Activated CD8-positive, alpha-beta memory T cell treated with anti-CD3 and anti-CD28 coated beads, Interleukin-2, amount 50 U/mL, for 24 hours (primary cell): ENCODE results near the gene CHCHD6.

Source experiments
- DNase-seq: peaks from one replicate; pipeline ENCODE4 v3.0.0-alpha.2; 2020; ENCODE audit errors: extremely low read depth

CHCHD6 gene

DNA sequence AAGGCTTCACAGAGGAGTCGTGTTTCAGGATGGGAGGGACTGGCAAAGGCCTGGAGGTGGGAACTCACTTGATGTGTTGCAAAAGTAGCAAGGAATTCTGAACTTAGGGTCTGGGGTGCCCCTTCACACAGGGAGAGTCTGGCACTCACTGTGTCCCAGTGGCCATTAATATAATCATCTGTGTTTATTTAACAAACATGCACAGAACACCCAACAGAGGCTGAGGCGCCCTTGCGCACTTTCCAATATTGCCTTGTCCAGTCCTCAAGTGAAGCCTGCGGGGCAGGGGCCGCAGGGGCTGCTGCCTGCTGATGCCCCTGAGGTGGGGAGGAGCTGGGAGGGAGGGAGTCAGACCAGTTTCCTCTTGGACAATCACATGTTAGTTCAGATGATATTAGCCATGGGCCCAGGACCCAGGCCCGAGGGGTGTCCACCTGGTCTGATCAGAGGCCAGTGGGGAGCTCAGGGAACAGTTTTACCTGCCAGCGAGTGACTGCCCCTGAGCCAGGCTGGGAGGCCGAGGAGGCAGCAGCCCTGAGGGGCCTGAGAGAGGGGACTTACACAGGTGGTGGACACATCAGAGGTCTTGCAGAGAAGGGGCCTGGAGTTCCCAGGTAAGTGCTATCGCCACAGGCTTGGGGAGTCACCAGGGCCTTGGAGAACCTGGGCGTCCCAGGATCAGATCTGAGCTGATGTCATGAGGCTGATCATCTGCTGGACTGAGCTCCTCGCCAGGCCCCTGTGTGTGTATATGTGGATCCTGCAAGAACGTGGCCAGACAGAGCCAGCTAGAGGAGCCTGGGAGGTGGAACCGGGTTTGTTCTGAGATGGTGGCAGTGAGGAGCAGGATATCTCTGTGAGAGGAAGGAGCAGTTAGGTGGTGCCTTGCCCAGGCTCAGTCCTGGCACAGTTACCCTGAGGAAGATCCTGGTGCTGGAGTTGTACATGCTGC is 35.3 kb upstream of the CHCHD6 start:
- no peak for DNase-seq

DNA sequence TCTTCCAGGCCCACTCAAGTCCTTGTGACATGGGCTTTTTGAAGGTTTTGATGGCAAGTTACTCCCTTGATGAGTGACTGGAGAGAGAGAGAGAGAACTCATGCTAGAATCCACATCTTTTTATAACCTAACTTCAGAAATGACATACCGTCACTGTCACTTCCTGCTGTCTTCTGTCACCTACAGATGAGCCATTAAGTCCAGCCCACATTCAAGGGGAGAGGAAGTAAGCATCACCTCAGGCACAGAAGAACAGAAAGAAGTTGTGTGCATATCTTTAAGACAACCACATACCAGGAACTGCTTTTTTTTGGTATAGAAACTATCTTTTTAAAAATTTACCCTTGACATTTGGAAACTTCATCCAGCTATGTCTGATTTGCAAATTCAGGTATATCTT is 32.5 kb upstream of the CHCHD6 start:
- DNase-seq, result no peak

DNA sequence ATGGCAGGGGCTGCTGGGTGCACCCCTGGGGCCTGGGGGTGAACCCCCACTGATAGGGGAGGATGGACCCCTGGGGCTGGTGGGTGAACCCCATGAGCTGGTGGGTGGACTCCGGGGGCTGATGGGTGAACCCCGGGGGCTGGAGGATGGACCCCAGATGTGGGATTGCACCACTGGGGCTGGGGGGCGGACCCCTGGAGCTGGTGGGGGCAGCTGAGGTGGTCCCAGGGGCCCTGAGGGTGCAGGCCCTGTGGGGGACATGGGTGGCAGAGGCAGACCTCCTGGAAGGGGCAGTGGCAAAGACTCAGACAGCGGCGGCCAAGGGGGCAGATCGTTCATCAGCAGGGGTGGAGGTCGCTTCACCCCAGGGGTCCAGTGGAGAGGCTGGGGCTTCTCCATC is 31.7 kb upstream of the CHCHD6 start:
- DNase-seq, result no peak

DNA sequence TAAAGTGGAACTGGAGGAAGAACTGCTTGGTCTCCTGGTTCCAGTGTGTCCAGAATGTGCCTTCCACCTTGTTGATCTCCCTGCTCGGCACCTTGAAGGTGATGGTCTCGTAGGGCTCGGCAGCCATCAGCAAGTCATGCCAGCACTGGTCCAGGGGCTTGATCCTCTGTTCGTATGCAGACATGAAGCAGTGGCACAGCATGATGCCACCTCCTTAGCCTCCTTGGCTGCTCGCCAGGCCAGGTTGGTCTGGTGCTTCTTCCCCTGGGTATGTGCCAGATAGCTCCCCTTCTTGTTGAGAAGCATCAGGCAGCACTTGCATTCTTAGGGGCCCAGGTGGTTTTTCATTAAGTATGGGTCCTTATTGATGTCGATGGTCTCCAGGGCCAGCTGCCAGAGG is 31.3 kb upstream of the CHCHD6 start:
- no peak for DNase-seq

DNA sequence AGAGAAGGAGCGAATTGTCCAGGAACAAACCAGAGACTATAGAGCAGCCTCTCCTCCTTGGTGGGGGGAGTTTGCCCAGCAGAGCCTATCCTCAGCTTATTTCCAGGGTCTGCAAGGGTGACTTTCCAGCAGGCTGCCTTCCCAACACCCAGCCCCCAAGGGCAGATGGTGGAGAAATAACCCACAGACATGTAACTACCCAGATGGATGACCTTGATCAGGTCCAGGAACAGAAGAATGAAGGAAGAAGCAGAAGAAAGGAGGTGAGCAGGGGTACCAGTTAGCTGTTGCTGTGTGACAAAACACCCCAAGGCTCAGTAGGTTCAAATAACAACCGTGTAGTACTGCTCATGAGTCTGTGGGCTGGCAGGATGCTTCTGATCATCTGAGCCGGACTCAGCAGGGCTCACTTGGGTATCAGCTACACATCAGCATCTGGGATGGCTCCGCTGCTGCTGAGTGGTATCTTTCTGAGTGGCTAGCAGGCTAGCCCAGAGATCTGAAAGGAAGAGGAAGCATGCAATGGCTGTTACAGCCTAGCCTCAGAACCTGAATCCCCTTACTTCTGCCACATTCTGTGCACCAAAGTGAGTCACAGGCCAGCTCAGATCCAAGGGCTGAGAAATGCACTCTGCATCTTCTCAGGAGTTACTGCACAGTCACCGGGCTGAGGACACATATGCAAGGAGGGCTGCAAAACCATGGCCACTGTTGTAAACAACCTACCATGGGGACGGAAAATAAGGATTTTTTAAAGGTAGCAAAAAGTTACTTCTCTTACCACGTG is 26.9 kb upstream of the CHCHD6 start:
- DNase-seq, result no peak

DNA sequence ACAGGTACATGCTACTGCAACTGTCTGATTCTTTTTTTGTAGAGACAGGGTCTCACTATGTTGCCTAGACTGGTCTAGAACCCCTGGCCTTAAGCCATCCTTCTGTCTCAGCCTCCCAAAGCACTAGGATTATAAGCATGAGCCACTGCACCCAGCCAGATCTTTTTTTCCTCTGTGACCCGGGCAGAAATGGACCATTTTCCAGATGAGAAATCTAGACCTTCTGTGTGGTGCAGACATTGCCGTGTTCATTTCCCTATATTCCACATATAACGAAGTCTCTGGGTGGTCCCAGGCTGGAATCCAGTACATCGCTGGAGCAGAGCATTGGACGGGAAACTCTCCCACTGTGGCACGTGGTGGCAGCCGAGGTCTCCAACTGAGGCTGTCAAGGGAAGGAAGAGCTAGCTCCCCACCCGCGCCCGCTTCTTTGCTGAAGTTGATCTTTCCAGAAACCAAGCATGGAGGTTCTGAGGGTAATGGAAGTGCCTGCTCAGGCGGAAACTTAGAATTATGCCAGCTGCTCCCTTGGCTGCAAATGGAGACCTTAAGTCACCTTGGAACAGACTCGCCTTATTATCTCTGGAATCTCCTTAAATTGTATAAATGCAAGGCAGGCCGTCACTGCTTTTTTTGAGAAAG is 26.1 kb upstream of the CHCHD6 start:
- no peak for DNase-seq

DNA sequence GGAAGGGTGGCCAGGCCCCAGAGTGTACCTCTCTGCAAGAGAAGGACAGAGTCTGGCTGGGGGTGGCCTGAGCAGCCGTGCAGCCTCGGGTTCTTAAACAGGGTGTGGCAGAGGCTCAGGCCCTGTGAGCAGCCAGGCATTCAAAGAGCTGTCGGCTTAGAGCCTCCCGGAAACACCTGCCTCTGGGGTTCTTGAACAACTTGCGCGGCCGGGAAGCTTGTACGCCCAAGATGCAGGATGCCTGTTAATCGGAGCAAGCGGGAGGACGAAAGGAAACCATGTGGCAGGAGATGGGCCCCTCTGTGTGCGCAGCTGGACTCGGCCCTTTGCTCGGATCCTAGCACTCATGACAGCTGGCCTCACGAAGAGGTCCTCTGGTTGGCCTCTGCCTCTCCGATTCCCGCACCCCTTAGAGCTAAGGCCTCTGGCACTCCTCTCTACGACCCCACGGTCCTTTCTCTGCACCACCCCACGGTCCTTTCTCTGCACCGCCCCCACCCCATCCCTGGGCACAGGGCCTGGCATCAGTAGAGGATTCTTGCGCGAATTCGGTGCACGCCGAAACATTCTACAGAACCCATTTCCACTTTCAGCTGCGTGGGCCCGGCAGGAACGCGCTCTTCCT is 25.2 kb upstream of the CHCHD6 start:
- no peak for DNase-seq

DNA sequence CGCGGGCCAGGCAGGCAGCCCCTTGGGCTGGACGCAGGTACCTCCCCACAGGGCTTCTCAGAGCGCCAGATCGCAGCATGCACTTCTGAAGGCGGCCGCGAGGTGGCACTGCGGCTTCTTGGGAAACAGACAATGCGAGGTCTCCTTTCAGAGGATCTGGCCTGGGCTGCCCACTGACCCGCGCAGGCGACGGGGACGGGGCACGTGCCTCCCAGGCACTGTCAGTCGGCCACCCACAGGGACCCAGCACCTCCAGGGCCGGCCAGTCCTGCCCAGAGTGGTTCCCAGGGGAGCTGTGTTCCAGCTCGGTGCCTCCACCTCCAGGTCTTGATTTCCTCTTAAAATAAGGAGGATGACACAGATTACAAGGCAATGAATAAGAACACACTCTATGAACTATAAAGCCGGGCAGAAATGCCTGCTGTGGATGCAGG is 24.7 kb upstream of the CHCHD6 start:
- DNase-seq, result peak; percentile 38

DNA sequence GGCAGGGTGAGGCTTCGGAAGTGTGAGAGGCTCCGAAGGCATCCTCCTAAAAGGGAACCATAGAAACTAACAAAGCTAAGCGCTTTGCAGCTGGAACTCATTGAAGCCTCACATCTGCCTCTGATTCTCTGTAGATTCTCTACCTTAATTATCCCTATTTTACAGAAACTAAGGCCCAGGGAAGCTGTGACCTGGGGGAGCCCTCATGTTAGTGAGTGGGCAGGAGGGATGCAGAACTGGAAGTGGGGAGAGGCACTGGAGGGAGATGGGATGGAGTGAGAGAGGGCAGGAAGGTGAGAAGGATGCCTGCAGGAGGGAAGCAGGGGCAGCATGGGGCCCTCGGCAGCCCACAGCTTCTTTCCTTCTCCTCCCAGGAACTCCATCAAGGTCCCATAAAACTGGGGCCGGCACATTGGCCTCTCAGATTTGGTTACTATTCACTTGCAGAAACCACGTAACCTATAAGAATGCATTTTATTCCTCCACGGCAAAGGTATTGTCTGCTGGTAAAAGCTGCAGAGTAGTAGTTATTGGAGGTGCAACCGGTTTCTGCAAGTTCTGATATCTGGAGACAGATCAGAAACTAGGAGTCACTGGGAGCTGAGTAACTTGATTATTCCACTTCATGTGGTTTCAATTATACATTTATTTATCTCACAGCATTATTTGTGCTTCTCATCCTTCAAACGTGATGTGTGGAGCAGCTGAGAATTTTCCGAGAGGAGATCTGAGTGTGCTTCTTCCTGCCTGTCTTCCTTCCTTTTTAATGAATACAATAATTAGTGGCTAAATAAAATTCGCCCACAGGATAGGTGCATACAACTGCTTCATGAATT is 24.0 kb upstream of the CHCHD6 start:
- no peak for DNase-seq

DNA sequence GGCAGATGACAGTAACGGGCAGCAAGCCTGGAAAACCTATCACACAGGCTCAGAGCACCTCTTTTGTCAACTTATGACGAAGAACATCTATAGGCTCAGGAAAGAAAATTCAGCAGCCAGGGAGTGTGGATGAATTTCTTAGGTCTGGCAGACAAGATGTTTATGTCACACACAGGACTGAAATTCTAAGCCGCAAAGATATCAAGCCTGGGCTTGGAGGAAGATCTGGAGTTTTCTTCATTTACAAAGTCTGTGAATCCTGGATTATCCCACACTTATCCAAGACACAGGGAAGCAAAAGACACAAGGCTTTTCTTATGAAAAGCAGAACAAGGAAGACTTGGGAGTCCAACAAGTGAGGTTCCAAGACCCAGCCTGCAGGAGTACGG is 23.4 kb upstream of the CHCHD6 start:
- no peak for DNase-seq

DNA sequence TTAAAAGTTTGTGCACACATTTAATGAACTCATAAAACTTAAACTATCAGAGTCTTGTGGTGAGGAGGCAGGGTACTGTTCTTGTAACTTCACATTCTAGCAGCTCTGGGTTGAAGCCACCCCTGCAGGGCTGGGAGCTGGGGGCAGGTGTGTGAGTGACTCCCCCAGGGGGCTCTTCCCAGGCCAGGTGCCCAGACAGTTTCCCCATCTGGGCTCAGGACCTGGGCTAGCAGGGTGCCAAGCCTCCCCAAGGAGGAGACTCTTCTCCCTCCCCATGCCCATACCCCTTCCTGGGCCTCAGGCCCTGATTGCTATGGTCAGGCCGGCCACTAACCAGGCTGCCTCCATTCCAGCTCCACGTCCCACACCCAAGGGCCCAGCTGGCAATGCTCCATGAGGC is 22.0 kb upstream of the CHCHD6 start:
- DNase-seq, result no peak

DNA sequence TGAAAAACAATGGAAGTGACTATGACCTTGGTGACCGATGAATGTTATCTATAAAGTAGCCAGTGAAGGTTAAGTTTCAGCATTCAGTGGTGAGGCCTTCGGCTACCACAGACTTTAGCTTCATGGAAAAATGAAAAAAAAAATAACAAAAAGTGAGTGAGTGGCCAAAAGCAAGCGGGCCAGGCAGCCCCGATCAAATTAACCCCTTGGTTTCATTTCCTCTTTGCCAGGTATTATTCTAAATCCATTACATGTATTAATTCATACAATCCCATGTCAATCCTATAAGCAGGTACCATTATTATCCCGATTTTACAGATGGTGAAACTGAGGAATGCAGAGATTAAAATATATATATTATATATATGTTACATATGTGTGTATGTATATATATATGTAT is 21.0 kb upstream of the CHCHD6 start:
- no peak for DNase-seq

DNA sequence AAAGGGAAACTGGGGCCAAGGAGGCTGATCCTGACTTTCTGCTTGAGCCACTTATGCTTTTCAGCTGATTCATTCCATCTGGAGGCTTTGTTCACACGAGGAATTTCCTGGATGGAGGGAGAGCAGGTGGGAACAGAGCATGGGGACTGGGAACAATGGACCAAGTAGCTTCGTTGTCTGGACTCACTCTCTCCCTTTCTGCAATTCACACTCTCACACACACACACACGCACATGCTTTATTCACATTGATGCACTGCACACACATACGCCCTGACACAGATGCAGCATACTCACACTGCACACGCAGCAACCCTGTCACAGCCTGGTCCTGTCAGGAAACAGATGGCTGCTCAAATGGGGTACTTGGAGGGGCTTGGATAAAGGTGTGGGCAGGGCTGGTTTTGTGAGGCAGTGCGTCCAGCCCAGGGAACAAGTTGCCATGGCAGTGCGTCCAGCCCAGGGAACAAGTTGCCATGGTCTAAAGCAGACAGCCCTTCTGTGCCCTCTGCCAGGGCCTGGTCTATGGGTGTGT is 19.8 kb upstream of the CHCHD6 start:
- no peak for DNase-seq

DNA sequence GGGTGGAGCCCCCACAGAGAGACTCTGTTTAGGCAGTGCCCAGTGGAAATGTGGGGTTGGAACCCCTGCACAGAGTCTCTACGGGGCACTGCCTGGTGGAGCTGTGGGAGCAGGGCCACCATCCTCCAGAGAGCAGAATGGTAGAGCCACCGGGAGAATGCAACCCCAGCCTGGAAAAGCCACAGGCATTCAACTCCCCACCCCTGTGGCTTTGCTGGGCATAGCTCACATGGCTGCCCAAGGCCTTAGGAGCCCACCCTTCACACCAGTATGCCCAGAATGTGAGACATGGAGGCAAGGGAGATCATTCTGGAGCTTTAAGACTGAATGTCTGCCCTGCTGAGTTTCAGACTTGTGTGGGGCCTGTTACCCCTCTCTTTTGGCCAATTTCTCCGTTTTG is 19.0 kb upstream of the CHCHD6 start:
- no peak for DNase-seq

DNA sequence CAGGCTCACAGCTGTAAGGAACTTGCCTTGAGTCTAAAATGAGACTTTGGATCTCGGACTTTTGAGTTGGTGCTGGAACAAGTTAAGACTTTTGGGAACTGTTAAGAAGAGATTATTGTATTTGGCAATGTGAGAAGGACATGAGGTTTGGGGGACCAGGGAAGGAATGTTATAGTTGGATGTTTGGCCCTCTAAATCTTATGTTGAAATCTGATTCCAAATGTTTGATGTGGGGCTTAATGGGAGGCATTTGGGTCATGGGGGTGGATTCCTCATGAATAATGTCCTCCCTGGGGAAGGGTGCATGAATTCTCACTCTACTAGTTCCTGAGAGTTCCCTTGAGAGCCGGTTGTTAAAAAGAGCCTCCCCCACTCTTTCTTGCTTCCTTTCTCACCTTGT is 18.5 kb upstream of the CHCHD6 start:
- no peak for DNase-seq

DNA sequence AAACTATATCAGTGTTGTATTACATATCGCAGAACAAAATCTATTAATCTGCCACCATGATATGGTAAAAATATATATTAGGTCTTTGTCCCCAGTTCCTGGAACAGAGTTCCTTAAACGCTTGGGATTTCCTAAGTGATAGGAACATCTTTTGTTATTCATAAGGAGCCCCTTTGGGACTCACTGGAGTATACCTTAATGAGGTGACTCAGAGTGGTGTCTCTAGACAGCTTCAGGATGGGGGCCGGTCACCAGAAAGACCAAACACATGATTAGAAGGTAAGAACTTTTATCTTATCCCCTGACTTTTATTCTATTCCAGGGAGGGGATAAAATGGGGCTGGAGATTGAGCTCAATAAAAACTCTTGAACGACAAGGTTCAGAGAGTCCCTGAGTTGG is 12.3 kb upstream of the CHCHD6 start:
- no peak for DNase-seq

DNA sequence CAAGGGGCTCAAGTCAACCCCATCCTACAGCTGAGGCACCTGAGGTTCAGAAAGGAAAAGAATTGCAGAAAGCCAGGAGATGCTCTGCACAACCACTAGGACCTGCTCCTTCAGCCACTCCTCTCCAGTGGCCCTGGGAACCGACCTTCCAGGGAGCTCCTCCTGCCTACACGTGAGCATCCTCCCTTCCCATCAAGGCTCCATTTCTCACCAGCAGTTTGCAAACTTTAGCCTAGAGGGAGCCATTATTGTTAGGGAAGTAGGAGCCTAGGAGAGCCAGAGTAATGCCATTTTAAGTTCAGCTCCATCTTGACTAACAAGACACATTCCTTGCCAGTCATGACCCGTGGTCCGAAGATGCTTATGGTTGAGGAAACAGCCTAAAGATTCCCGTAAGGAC is 11.2 kb upstream of the CHCHD6 start:
- DNase-seq, result no peak

DNA sequence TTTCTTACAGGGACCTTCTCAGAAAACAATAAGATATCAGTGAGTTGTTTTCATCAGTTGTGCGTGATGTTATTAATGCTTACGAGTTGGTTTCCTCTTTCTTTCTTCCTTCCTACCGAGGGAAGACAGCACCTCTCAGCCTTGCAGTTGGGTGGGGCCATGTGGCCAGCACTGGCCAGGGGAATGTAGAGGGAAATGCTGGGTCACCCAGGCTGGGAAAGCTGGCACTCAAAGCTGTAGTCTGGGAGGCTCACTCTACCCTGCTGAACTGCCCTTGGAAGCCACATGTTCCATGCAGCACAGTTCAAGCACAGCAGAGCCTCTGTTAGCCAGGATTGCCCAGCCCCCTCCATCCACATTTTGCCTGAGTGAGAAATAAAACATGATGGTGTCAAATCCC is 10.1 kb upstream of the CHCHD6 start:
- no peak for DNase-seq

DNA sequence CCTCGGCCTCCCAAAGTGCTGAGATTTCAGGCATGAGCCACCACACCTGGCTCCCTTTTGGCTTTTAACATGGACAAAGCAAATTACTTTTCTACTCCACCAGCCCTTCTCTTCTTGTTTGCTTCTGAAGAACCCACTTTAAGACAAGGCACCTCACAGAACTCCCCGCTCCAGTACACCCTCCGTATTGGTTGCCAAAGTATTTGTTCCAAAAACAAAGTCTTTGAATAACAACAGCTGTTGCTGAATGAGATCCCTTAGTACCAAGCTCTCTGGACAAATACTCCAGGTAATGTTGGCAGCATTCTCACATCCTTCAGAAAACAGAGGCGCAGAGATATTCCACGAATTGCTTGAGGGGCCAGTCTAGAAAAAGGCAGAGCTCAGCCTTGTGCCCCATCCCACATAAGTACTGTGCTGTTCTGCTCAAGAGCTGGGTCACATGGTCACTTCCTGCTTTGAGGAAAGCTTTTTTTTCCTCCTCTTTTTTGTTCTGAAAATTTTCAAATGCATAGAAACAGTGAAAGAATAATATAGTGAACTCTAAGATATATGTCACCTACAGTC is 7.3 kb upstream of the CHCHD6 start:
- DNase-seq, result no peak

DNA sequence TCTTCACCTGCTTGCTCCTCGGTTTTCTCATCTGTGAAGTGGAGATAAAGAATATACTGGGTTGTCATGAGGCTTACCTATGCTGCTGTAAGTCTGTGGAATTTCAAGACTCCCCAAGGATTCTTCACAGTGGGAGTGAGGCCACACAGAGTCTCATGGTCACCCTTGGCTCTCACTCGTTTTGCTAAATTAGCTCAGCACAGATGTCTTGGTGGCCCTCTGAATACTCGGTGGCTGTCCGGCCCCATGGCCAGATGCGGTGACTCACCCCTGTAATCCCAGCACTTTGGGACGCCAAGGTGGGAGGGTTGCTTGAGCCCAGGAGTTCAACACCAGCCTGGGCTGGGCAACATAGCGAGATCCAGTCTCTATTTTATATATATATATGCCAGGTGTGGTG is 5.0 kb upstream of the CHCHD6 start:
- DNase-seq, result no peak
